ENCODE data around the gene SYDE1.

GRCh38 chr19:15091918-15092753 is 15.1 kb upstream of the SYDE1 start:
- TF ChIP-seq CTCF (IDR thresholded peaks at IDR 0.05; ENCODE audit: insufficient read depth, low read length, poor library complexity, severe bottlenecking) (peak; percentile 52), EZH2phosphoT487 (conservative IDR thresholded peaks at IDR 0.05; ENCODE audit: low read length) (no peak)
